SKM-1 treated with dmso at 0.1 percent for 144 hours (cell line): Measurements from ENCODE around the gene GSTK1.
"Not testable (repeated sequence)": the region's sequence is repeated elsewhere in the genome, so short reads cannot be mapped to it uniquely, and the experiment has no call there.

Experiments used
- DNase-seq: peaks from one replicate; lab custom pipeline; 2025; ENCODE audit not compliant: unreplicated experiment; lab: John Stamatoyannopoulos, UW

Gene GSTK1

GRCh38 chr7:143238289-143238980 is 24.8 kb upstream of the GSTK1 start:
- no peak for DNase-seq

DNA sequence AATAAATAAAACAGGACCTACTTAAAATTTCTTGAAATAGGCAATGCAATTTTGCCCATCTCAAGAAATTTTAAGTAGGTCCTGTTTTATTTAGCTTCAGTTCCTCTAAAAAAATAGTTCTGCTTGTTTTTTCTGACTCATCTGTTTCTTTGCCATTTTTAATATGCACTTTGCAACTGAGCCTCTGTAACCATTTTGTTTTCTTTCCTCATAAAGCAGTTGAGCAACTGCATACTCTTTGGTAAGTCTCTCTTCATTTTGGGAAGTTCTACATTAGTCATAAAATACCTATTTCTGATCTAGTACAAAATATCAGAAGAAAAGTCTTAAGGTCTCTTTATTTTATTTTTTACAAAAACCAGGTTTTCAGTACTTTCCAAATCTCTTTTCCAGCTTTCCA is 23.4 kb upstream of the GSTK1 start:
- DNase-seq: peak; percentile 96

- peak; percentile 85 for DNase-seq
Observed at GRCh38 chr7:143240291-143241168, 22.7 kb upstream of the GSTK1 start.

DNA sequence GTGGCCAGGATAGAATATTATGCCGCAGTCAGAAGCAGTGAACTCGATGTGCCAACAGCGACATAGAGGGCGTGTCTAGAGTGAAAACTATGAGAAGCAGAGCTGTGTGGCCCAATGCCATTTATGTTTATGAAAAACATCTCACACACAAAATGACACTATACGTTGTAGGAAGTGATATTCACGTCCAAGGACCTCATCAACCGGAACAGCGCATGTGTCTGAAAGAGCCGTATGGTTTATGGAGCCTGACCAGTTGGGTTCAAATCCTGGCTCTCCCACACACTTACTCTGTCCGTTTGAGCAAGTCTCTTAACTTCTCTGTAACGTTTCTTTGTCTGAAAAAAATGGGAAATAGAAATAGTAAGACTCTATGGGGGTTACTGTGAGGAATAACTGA is 20.9 kb upstream of the GSTK1 start:
- no peak for DNase-seq

DNA sequence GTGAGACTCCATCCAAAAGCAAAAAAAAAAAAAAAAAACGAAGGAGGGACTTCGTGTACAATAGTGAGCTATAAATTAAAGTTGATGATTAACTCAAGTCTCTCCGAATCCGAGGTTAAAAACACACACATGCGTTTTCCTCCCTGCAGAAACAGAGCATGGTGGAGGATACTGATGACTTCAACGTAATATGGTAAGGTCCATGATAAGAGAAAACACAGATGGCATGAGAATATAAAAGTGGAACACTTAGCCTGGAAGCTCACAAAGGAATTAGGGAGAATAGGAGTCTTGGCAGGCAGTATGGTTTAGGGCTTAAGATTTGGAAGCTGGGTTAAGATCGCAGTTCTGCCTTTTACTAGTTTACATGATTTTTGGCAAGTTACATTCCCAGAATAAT is 20.1 kb upstream of the GSTK1 start:
- DNase-seq: no peak

DNA sequence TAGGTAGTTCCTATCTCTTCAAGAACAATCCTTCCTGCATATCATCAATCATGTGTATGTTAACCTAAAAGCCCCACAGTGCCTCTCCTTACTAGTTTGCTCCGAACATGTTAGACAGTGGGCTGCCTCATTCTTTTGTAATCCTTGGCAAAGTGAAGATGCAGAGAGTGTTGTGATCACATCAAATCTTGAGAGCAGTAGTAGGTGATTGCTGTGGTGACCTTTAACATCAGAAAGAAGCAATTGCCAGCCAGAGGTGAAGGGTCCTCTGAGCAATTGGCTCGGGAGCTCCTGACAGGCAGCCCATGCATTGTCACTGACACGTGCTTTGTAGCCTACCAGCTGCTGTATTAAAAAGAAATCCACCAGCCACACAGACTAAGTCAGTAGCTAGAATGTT is 19.6 kb upstream of the GSTK1 start:
- DNase-seq: no peak

DNA sequence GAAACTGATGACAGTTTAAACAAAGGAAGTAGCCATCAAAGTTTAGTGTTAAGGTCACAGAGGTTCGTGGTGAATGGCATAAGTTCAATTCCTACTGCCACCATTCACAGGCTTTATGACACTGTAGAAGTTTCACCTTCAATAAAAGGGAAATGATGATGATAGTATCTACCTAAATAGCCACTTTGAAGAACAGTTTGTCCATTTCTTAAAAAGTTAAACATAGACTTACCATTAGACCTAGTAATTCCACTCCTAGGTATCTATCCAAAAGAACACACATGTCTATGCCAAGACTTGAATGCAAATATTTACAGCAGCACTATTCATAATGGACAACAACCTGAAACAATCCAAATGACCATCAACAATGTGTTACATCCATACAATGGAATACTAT is 18.9 kb upstream of the GSTK1 start:
- DNase-seq: no peak

- DNase-seq: no peak
Observed at GRCh38 chr7:143245123-143245522, 18.1 kb upstream of the GSTK1 start.

DNA sequence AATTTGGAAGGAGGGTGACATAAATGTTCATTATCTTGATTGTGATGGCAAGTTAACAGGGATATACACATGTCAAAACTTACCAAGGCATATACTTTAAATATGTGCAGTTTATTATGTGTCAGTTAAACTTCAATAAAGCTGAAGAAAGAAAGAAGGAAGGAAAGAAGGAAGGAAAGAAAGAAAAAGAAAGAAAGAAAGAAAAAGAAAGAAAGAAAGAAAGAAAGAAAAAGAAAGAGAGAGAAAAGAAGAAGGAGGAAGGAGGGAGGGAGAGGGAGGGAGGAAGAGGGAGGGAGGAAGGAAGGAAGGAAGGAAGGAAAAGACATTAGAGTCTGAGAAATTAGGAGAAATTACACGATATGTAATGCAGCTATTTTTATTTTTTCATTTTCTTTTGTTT is 15.9 kb upstream of the GSTK1 start:
- DNase-seq: no peak

- no peak for DNase-seq
Observed at GRCh38 chr7:143248761-143249354, 14.4 kb upstream of the GSTK1 start.

DNA sequence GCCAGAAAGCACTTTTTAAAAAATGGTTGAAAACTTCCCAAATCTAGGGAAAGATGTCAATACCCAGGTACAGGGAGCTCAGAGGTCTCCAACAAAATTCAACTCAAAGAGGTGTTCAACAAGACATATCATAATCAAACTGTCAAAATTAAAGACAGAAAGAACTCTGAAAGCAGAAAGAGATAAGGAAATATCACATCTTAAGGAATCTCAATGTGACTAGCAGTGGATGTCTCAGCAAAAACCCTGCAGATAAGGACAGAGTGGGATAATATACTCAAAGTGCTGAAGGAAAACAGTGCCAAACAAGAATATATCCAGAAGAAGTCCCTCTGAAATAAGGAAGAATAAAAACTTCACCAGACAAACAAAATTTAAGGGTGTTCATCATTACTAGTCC is 13.0 kb upstream of the GSTK1 start:
- DNase-seq: no peak

- DNase-seq: no peak
Observed at GRCh38 chr7:143250822-143251221, 12.4 kb upstream of the GSTK1 start.

- DNase-seq: no peak
Observed at GRCh38 chr7:143252006-143252405, 11.2 kb upstream of the GSTK1 start.

- DNase-seq: no peak
Observed at GRCh38 chr7:143255564-143255963, 7.7 kb upstream of the GSTK1 start.

DNA sequence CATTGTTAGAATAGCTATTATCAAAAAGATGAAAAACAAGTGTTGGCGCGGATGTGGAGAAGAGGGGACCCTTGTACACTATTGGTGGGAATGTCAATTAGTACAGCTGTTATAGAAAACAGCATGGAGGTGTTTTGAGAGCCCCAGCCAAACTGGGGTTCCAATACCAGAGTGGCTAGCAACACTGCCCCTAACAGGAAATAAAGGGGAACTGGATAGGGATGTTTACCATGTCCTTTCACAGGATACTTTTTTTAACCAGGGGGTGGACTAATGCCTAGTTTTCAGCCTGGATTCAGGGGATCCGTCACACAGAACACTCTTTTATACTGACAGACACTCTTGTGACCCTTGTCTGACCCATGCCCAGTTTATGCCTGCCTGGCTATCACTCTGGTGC is 6.9 kb upstream of the GSTK1 start:
- DNase-seq: no peak

- DNase-seq: no peak
Observed at GRCh38 chr7:143256932-143257331, 6.3 kb upstream of the GSTK1 start.

GRCh38 chr7:143257501-143257900 is 5.7 kb upstream of the GSTK1 start:
- no peak for DNase-seq

GRCh38 chr7:143258831-143259230 is 4.4 kb upstream of the GSTK1 start:
- no peak for DNase-seq

- no peak for DNase-seq
Observed at GRCh38 chr7:143259765-143260164, 3.5 kb upstream of the GSTK1 start.

DNA sequence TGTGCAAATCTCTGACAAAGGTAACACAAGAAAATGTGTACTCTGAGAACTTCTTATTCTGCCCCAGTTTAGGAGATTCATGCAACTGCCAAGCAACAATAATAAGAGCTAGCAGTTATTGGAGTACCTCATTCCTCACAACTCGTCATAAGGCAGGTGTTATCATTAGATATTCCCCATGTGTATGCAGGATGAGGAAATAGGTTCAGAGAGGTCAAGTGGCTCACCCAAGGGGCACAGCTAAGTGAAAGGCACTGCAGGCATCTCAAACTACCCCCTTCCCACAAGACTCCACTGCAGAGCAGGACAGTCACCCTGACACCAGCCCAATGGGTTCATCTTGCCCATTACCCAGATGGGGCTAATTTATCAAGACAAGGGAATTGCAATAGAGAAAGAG is 1.3 kb upstream of the GSTK1 start:
- DNase-seq: no peak

DNA sequence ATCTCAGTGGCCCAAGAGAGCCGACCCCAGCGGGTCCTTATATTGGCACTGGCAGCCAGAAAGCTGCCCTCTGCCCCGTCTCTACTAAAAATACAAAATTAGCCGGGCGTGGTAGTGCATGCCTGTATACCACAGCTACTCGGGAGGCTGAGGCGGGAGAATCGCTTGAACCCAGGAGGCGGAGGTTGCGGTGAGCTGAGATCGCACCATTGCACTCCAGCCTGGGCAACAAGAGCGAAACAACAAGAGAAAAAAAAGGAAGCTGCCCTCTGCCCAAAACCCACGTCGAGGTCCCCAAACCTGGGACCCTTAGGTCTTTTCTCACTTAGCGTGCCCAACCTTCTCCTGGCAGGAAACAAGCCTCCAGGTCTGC is 941 bp downstream of the GSTK1 start:
- DNase-seq: not testable (repeated sequence)

GRCh38 chr7:143265017-143265693 is 1.9 kb downstream of the GSTK1 start:
- no peak for DNase-seq
